GM18526 (cell line): Measurements from ENCODE around the gene NPW.

Source experiments
- POLR2A ChIP-seq: IDR thresholded peaks from 3 replicates; pipeline ENCODE4 v1.6.1; 2011; ENCODE audit not compliant: insufficient read length; ENCODE audit errors: extremely low read depth

NPW gene

DNA sequence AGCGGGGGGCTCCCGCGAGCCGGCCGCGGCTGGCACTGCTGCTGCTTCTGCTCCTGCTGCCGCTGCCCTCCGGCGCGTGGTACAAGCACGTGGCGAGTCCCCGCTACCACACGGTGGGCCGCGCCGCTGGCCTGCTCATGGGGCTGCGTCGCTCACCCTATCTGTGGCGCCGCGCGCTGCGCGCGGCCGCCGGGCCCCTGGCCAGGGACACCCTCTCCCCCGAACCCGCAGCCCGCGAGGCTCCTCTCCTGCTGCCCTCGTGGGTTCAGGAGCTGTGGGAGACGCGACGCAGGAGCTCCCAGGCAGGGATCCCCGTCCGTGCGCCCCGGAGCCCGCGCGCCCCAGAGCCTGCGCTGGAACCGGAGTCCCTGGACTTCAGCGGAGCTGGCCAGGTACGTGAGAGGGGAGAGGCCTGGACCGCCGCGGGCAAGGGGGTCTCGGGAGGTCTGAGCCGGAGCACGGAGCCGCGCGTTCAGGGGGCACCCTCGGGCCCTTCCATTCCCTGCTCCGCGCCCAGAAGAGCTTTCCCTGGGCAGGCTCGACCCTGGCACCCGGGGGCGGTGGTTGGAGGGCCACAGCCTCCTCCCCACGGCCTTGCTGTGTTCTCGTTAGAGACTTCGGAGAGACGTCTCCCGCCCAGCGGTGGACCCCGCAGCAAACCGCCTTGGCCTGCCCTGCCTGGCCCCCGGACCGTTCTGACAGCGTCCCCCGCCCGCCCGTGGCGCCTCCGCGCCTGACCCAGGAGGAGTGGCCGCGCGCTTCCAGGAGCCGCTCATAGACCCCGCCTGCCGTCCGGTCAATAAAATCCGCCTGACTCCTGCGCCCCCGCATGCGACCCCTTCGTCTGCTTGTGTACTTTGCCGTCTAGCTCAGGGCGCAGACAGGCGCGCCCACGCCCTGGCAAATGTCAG, 591 bp downstream of the NPW start:
- no peak for TF ChIP-seq POLR2A

DNA sequence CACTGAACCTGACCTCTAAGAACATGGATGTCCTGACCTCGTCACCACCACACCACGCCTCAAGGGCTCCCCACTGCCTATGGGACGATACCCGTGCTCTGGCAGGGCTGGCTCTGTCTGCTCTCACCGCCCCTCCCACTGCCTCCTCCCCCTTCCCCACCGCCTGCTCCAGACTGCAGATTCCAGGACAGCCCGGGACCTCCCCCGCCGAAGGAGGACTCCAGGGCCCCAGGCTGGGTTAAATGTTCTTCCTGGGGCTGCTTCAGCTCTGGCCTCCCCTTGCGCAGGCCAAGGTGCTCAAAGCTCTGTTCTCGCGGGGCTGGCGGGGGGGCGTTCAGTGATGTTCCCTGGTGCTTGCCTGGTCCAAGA, 3.1 kb downstream of the NPW start:
- no peak for TF ChIP-seq POLR2A

DNA sequence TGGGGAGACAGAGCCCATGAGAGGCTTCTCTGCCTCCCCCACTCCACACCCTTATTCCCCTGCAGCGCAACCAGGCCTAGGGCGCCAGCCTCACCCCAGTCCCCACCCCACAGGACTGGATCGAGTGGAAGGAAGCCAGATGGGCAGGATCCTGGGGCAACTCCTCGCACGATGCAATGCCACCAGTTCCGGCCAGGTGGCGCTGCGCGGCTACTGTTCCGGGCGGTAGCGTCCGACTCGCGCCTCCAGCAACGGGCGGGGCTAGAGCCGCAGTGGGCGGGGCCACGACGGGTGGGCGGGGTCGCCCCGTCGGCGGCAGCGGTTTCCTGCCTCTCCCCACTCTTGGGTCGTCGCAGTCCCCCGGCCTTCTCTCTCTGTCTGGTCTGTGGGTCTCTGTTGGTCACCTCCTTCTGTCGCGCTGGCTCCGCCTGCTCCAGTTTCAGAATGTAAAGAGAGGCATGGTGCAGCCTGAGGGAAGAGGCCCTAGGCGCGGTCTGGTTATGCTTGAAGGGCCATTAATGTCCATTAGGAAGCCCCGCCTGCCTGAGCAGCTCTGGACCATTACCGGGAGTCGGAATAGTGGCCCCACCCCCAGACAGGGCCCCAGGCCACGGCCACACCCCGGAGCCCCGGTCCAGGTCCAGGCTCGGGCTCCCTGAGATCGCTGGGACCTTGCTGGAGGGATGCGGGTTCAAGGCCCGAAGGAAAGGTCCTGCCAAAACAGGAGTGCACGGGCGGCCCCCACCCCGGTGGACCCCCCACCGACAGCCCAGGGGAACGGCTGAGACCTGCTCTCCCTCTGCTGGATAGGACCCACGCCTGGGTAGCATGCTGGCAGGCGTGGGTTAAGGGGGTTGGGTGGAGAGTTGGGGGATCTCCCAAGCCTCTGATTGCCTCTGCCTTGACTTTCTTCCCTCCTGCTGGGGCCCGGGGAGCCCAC, 3.8 kb downstream of the NPW start:
- peak; percentile 36 for TF ChIP-seq POLR2A

GRCh38 chr16:2024032-2024420, 4.4 kb downstream of the NPW start:
- no peak for TF ChIP-seq POLR2A

DNA sequence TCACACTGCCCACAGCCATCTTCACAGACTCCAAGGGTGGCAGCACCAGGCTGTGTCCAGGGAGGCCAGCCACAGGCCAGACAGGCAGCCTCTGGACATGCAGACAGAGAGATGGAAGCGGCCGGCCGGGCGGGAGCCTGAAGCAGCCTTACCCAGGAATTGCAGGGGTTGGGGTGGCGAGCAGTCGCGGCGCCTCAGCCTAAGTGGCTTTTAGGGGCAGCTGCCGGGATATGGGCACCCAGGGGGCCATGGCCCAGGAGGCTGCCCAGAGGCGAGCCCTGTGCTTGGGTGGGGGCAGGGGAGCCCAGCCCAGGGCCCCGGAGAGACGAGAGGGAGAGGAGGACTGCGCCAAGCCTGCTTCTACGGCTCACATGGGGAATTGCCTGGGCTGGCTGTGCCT, 5.7 kb downstream of the NPW start:
- no peak for TF ChIP-seq POLR2A

GRCh38 chr16:2025878-2026460, 6.4 kb downstream of the NPW start:
- TF ChIP-seq POLR2A = no peak

- no peak for TF ChIP-seq POLR2A
Observed at GRCh38 chr16:2026461-2027023, 7.0 kb downstream of the NPW start, which contains the start of gene NHERF2. Gene NHERF2 (plus strand): TSS chr16:2026902. CDS start chr16:2027006, 104 bp downstream.

- TF ChIP-seq POLR2A = no peak
Observed at GRCh38 chr16:2027024-2028010, 7.7 kb downstream of the NPW start.

DNA sequence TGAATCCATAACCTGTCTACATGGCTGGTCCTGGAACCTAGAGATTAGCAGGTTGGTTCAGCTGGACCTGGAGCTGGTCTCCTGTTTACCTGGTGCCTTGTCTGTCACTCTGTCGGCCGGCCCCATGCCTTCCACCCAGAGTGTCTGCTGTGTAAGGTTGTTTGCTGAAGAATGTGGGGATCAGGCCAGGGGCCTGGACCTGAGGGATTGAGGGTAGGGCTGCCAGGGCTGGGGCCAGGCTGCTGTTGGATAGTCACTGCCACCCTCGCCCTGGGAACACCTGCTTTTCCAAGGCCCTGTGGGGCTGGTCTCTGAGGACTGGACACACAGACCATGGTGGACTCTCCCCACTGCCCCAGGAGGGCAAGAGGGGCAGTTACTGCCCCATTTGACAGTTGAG, 8.6 kb downstream of the NPW start:
- no peak for TF ChIP-seq POLR2A

GRCh38 chr16:2028620-2029220, 9.1 kb downstream of the NPW start:
- no peak for TF ChIP-seq POLR2A

DNA sequence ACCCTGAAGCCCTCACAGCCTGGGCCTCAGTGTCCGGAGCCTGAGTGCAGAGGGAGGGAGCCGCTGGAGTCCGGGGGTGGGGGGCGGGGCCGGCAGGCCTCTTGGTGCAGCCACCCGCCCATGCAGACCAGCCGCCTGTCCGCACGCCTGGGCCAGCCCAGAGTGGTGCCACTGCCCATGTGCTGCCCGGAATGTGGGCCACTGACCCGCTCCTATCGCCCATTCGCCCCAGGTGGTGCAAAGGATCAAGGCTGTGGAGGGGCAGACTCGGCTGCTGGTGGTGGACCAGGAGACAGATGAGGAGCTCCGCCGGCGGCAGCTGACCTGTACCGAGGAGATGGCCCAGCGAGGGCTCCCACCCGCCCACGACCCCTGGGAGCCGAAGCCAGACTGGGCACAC, 9.8 kb downstream of the NPW start:
- no peak for TF ChIP-seq POLR2A

DNA sequence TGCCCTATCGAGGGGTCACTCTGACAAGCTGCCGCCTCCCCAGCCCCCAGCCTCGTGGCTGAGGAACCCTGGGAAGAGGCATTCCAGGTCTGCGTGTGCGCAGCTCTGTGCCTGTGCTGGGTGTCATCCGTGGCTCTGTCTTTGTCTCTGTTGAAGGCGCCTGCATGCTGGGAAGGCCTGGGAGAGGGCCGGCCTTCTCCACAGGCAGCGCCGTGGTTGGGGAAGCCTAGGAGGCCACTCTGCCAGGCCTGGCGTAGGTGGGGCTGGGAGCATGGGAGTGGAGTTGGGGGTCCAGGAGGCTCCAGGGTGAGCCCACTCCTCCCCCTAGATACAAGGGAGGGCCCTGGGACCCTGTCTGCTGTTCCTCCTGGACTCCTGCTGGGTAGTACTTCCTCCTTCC, 10.5 kb downstream of the NPW start:
- no peak for TF ChIP-seq POLR2A

GRCh38 chr16:2031081-2031577, 11.5 kb downstream of the NPW start:
- no peak for TF ChIP-seq POLR2A
